GM23338 (cell line): ENCODE data around the gene LMF2.

Experiments used
- CREB1 ChIP-seq: fragments of 250-450 bp; sonication (Bioruptor Pico); IDR thresholded peaks from 2 replicates; pipeline ENCODE4 v1.5.0; 2020; ENCODE audit warnings: low read depth, mild to moderate bottlenecking, moderate library complexity
- CTCF ChIP-seq, 2 experiments: fragments of 200-600 bp in 1 of 2; sonication (generic) in 1 of 2; conservative IDR thresholded peaks; 2 replicates each; pipeline versions ENCODE4 v1.5.1 to v1.6.1; 2016 to 2017; ENCODE audit warnings: antibody characterized with exemption in 2 of 2, low read depth in 2 of 2, mild to moderate bottlenecking in 2 of 2, moderate library complexity in 1 of 2
- REST ChIP-seq: IDR thresholded peaks from one replicate; pipeline ENCODE4 v1.6.1; 2018; ENCODE audit warnings: antibody characterized with exemption; ENCODE audit not compliant: unreplicated experiment

- TF ChIP-seq REST: no peak
- no peak for TF ChIP-seq CREB1 (CRISPR knock-in tag)
- no peak for TF ChIP-seq CTCF (conservative IDR thresholded peaks at IDR 0.05; ENCODE audit: low read depth in 2 of 2)
Measured at GRCh38 chr22:50531546-50531961, 24.1 kb upstream of the LMF2 start.
